ENCODE data around the gene EFCAB10.

- TF ChIP-seq CTCF (IDR thresholded peaks at IDR 0.05) (no peak), POLR2A (IDR thresholded peaks at IDR 0.05) (no peak)
Observed at GRCh38 chr7:105612806-105613205, 31.5 kb upstream of the EFCAB10 start.
